Breast epithelium (tissue), 4 donors: Measurements from ENCODE around the gene CYTH1. TPM values are rescaled to one million over a fixed set of nuclear protein-coding genes. Genes with fewer than 3 reads are reported as not detected.
"Not testable (repeated sequence)": the region's sequence is repeated elsewhere in the genome, so short reads cannot be mapped to it uniquely, and the experiment has no call there.

Experiments used
- DNase-seq, 2 donors: peaks; one replicate each; pipeline ENCODE4 v3.0.0-alpha.2; 2019; ENCODE audit warnings: low spot score in 2 of 2
- H3K27ac ChIP-seq, 2 donors: fragments of 200-600 bp; sonication (generic) in 1 of 2; one replicate each; pipeline ENCODE4 v1.5.1; 2016 to 2019; ENCODE audit warnings: mild to moderate bottlenecking in 1 of 2
- H3K27me3 ChIP-seq, 2 donors: fragments of 200-600 bp; sonication (generic) in 1 of 2; one replicate each; pipeline versions ENCODE4 v1.5.1 to v1.6.0; 2017 to 2019; ENCODE audit warnings: control low read depth in 1 of 2, mild to moderate bottlenecking in 1 of 2
- H3K36me3 ChIP-seq: fragments of 200-600 bp; one replicate; pipeline ENCODE4 v1.5.1; 2019
- H3K4me1 ChIP-seq, 2 donors: fragments of 200-600 bp; sonication (generic); one replicate each; pipeline ENCODE4 v1.5.1; 2016 to 2019; ENCODE audit warnings: control low read depth in 1 of 2
- H3K4me3 ChIP-seq, 3 donors: fragments of 200-600 bp; sonication (generic); 1 replicate in 2 of 3; 2 replicates in 1 of 3; pipeline ENCODE4 v1.5.1; 2016 to 2019; ENCODE audit warnings: mild to moderate bottlenecking in 3 of 3, moderate library complexity in 2 of 3
- H3K9me3 ChIP-seq, 2 donors: fragments of 200-600 bp; sonication (generic) in 1 of 2; one replicate each; pipeline ENCODE4 v1.5.1; 2016 to 2019; ENCODE audit warnings: control low read depth in 1 of 2
- POLR2A ChIP-seq: fragments of 450-650 bp; IDR thresholded peaks from one replicate; pipeline ENCODE4 v1.6.1; 2016; ENCODE audit warnings: antibody characterized with exemption, mild to moderate bottlenecking, moderate library complexity
- POLR2AphosphoS5 ChIP-seq, 3 donors: sonication (generic); formaldehyde crosslinking; IDR thresholded peaks; one replicate each; pipeline ENCODE4 v1.6.1; 2017; ENCODE audit warnings: antibody characterized with exemption in 3 of 3
- intact Hi-C: fragments of 100-400 bp; cut with DNase I; formaldehyde crosslinking; loops from one replicate; pipeline ENCODE4 v1.15.1; 2023; ENCODE audit warnings: low total_unique reads
- total RNA-seq, 3 donors: library from RNA; depleted of rRNA; stranded (reverse); fragments of >200 nt; gene quantifications; one replicate each; pipeline ENCODE4 v1.1.0, GENCODE V29; 2016
- TF ChIP-seq, protein P1 (sequence below), 3 donors: fragments of 450-650 bp; IDR thresholded peaks; one replicate each; pipeline ENCODE4 v1.5.1; 2016 to 2017; ENCODE audit warnings: antibody characterized with exemption in 3 of 3, mild to moderate bottlenecking in 3 of 3, moderate library complexity in 3 of 3

Gene CYTH1
- total RNA-seq, 3 donors from 2014 or later = 49.5 to 64.8 (median 50.7) TPM

DNA sequence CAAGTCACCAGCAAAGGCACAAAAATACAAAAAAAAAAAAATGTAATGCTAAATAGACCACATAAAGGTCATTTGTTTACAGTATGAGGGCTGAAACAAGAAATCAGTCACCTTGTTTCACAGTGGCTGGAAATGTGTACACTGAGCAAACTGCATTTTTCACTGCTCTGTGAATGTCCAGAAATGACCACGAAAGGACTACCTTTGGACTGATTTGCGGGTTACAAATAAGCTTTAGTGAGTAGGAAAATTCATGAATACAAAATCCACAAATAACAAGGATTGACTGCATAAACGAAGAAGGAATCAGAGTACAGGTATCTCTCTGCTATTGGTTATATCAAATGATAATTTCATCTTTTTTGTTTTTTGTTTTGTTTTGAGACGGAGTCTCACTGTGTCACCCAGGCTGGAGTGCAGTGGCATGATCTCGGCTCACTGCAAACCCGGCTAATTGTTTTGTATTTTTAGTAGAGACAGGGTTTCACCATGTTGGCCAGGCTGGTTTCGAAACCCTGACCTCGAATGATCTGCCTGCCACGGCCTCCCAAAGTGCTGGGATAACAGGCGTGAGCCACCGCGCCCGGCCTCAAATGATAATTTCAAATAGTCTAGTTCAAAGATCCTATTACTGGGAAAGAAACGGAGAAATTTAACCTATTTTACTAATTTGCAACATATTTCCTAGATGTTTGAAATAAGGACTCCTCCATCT lies 30.5 kb downstream of the CYTH1 start:
- no peaks in the 10 kb centered on the region for H3K4me1 ChIP-seq
- no peak for DNase-seq

DNA sequence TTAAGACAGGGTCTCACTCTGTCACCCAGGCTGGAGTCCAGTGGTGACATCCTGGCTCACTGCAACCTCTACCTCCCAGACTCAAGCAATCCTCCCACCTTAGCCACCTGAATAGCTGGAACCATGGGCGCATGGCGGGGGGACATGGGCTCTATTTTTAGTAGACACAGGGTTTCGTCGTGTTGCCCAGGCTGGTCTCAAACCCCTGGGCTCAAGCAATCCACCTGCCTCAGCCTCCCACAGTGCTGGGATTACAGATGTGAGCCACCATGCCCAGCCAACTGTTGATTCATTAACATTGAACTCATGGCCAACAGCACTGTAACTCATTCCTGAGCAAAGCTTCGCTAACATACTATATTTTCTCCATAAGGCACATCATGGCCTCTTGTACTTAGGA lies 31.1 kb downstream of the CYTH1 start:
- H3K27me3 ChIP-seq, H3K36me3 ChIP-seq, H3K27ac ChIP-seq, H3K9me3 ChIP-seq, H3K4me3 ChIP-seq, intact Hi-C loops, DNase-seq, H3K4me1 ChIP-seq: not testable (repeated sequence)

More for the DNA sequence above, 30.5 kb downstream of the CYTH1 start:
- no peaks in the 10 kb centered on the region for H3K9me3 ChIP-seq
- no peaks in the 10 kb centered on the region for H3K27me3 ChIP-seq
- TF ChIP-seq POLR2AphosphoS5 (IDR thresholded peaks at IDR 0.05) = no peak
- TF ChIP-seq, protein P1, sequence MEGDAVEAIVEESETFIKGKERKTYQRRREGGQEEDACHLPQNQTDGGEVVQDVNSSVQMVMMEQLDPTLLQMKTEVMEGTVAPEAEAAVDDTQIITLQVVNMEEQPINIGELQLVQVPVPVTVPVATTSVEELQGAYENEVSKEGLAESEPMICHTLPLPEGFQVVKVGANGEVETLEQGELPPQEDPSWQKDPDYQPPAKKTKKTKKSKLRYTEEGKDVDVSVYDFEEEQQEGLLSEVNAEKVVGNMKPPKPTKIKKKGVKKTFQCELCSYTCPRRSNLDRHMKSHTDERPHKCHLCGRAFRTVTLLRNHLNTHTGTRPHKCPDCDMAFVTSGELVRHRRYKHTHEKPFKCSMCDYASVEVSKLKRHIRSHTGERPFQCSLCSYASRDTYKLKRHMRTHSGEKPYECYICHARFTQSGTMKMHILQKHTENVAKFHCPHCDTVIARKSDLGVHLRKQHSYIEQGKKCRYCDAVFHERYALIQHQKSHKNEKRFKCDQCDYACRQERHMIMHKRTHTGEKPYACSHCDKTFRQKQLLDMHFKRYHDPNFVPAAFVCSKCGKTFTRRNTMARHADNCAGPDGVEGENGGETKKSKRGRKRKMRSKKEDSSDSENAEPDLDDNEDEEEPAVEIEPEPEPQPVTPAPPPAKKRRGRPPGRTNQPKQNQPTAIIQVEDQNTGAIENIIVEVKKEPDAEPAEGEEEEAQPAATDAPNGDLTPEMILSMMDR (IDR thresholded peaks at IDR 0.05) = no peak
- no peak for TF ChIP-seq POLR2A
- intact Hi-C loops = no loop called here
- H3K4me3 ChIP-seq = no peak overlapping the region
- H3K27ac ChIP-seq = no peak overlapping the region
- no peaks in the 10 kb centered on the region for H3K36me3 ChIP-seq

DNA sequence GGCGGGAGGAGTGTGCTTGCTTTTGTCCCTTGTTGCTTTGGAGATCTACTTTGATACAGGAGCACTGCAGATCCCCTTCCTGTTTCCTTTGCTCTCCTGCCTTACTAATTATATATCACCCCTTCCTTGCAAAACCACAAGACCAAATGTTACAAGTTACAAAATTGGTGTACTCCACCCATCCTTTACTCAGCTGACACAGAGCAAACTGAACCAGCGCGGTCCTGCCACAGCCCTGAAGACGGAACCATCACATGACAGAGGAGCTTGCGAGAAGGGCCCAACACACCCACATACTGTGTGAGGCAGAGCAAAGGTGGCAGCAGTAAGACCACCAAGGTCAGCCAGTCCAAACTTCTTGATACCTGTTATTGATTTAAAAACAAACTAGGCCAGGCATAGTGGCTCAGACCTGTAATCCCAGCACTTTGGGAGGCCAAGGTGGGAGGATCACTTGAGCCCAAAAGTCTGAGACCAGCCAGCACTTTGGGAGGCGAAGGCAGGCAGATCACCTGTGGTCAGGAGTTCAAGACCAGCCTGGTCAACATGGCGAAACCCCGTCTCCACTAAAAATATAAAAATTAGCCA lies 33.2 kb downstream of the CYTH1 start:
- intact Hi-C loops = no loop called here
- peak in 2 of 3 donors; percentile 28 to 77 for TF ChIP-seq POLR2AphosphoS5 (IDR thresholded peaks at IDR 0.05)
- TF ChIP-seq, protein P1 (IDR thresholded peaks at IDR 0.05) = no peak
- Histone ChIP-seq H3K27ac (peak overlapping the region; percentile 68 to 86), H3K9me3 (no peaks in the 10 kb centered on the region), H3K4me3 (no peak overlapping the region), H3K27me3 (no peaks in the 10 kb centered on the region), H3K36me3 (no peaks in the 10 kb centered on the region), H3K4me1 (no peaks in the 10 kb centered on the region)
- DNase-seq = peak in 1 of 2 donors; percentile 57

DNA sequence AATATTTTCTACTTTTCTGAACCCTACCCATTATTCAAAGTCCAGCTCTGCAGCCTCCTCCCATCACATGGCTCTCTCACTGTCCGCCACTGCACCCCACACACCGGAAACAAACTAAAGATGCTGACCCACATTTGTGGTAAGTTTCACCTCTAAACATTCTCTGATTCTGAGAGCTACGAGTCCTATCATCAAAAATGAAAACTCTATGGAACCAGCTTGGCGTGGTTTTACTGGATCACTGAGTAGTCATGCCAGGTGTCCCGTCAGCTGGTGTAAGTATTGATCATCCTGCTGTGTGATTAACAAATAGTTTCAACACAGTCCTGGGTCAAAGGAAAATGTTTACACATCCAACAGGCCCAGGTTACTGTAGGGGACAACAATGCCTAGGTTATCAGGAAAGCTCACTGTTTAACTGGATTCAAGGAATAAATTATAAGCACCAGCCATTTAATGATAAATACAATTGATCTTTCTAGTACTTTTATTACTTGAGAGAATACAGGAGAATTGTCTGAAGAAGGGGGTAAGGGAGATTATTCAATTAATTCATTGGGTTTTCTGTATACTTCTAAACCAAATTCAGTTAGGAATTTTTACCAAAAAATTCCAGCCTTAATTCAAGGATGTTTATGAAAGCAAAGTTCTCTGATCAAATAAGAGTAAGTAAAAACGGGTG lies 33.9 kb downstream of the CYTH1 start:
- no peak overlapping the region for H3K4me3 ChIP-seq
- no peaks in the 10 kb centered on the region for H3K4me1 ChIP-seq

DNA sequence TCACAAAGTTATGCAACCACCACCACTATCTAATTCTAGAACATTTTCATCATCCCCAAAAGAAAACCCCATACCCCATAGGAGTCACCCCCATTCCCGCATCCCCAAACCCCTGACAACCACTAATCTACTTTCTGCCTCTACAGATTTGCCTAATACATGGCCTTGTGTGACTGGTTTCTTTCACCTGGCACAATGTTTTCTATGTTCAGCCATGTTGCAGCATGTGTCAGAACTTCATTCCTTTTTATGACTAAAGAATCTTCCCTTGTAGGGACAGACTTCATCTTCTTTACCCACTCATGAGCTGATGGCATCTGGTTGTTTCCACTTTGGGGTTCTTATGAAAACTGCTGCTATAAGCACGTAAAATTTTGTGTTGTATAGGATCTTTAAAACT lies 34.6 kb downstream of the CYTH1 start:
- no peaks in the 10 kb centered on the region for H3K4me1 ChIP-seq
- intact Hi-C loops = no loop called here
- TF ChIP-seq POLR2AphosphoS5 (IDR thresholded peaks at IDR 0.05) = no peak

More for the DNA sequence above, 33.9 kb downstream of the CYTH1 start:
- Histone ChIP-seq H3K9me3 (no peaks in the 10 kb centered on the region), H3K36me3 (no peaks in the 10 kb centered on the region), H3K27ac (peak overlapping the region; percentile 68 to 86), H3K27me3 (no peaks in the 10 kb centered on the region)
- TF ChIP-seq POLR2A (no peak), POLR2AphosphoS5 (IDR thresholded peaks at IDR 0.05) (no peak)
- TF ChIP-seq, protein P1 (IDR thresholded peaks at IDR 0.05) = no peak
- intact Hi-C loops = no loop called here
- DNase-seq = no peak

DNA sequence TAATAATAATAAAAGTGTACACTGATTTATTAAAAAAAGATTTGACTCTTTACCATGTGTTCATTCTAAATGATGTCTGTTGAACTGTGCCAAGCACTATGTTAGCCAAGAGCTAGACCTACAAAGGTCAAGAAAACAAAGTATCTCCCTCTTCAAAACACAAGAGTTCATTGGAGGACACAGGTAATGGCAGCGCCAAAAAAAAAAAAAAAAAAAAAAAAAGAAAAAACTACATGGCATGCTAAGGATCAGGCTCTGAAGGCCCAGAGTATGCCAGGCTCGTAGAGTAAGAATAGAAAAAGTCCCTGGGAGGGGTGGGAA lies 35.2 kb downstream of the CYTH1 start:
- Histone ChIP-seq H3K27me3 (no peaks in the 10 kb centered on the region), H3K9me3 (no peaks in the 10 kb centered on the region), H3K36me3 (no peaks in the 10 kb centered on the region), H3K4me3 (no peak overlapping the region), H3K27ac (peak overlapping the region; percentile 68 to 86), H3K4me1 (no peaks in the 10 kb centered on the region)
- intact Hi-C loops = no loop called here
- TF ChIP-seq POLR2AphosphoS5 (IDR thresholded peaks at IDR 0.05) (no peak), POLR2A (no peak)
- TF ChIP-seq, protein P1 (IDR thresholded peaks at IDR 0.05) = no peak
- DNase-seq = no peak

More for the DNA sequence above, 34.6 kb downstream of the CYTH1 start:
- H3K27me3 ChIP-seq = no peaks in the 10 kb centered on the region
- H3K36me3 ChIP-seq = no peaks in the 10 kb centered on the region
- peak overlapping the region; percentile 68 to 86 for H3K27ac ChIP-seq
- no peak for DNase-seq
- H3K9me3 ChIP-seq = no peaks in the 10 kb centered on the region
- no peak overlapping the region for H3K4me3 ChIP-seq
